K562 (cell line): ENCODE data around the gene ARHGAP26. TPM values are rescaled to one million over a fixed set of nuclear protein-coding genes. Genes with fewer than 3 reads are reported as not detected.
A peak's percentile ranks its signal among the peaks of the same experiment; 100 is the strongest.

Source experiments
- ARID3A ChIP-seq: IDR thresholded peaks from 2 replicates; pipeline ENCODE4 v1.6.1; 2012; ENCODE audit warnings: low read depth, low read length, improper control_type of control experiment, borderline replicate concordance
- CREB3 ChIP-seq: fragments of 450-650 bp; conservative IDR thresholded peaks from 2 replicates; pipeline ENCODE4 v1.6.1; 2016; ENCODE audit warnings: missing genetic modification characterization, low read depth, mild to moderate bottlenecking, missing compliant biosample characterization, moderate library complexity
- IRF1 ChIP-seq: sonication (generic); formaldehyde crosslinking; IDR thresholded peaks from 2 replicates; pipeline ENCODE4 v1.8.0; 2022; ENCODE audit warnings: missing genetic modification reagents, mild to moderate bottlenecking, borderline replicate concordance
- LCOR ChIP-seq: sonication (generic); formaldehyde crosslinking; IDR thresholded peaks from 2 replicates; pipeline ENCODE4 v1.8.0; 2022; ENCODE audit warnings: mild to moderate bottlenecking, missing genetic modification reagents
- MITF ChIP-seq: IDR thresholded peaks from 2 replicates; pipeline ENCODE4 v1.6.1; 2014; ENCODE audit warnings: antibody characterized with exemption
- NCOR1 ChIP-seq: fragments of 450-650 bp; IDR thresholded peaks from 2 replicates; pipeline ENCODE4 v1.6.1; 2016; ENCODE audit warnings: mild to moderate bottlenecking, moderate library complexity
- NFIX ChIP-seq: fragments of 250-450 bp; sonication (Bioruptor Pico); IDR thresholded peaks from 2 replicates; pipeline ENCODE4 v1.4.0; 2020; ENCODE audit warnings: low read depth, mild to moderate bottlenecking, moderate library complexity
- PRMT5 ChIP-seq: sonication (generic); formaldehyde crosslinking; IDR thresholded peaks from 2 replicates; pipeline ENCODE4 v1.5.0; 2020; ENCODE audit warnings: missing genetic modification reagents
- RCOR1 ChIP-seq, 2 experiments: IDR thresholded peaks; 2 replicates each; pipeline ENCODE4 v1.6.1; 2012; ENCODE audit warnings: low read depth in 2 of 2, low read length in 2 of 2, borderline replicate concordance in 1 of 2, improper control_type of control experiment in 1 of 2
- SMC3 ChIP-seq: conservative IDR thresholded peaks from 2 replicates; pipeline ENCODE4 v1.6.1; 2011; ENCODE audit warnings: low read depth, low read length, improper control_type of control experiment; ENCODE audit not compliant: insufficient read depth
- SRSF9 ChIP-seq: fragments of 200-400 bp; formaldehyde crosslinking; IDR thresholded peaks from 2 replicates; pipeline ENCODE4 v1.6.1; 2017; ENCODE audit warnings: low read depth, low read length, borderline replicate concordance
- YBX1 ChIP-seq: fragments of 450-650 bp; IDR thresholded peaks from 2 replicates; pipeline ENCODE4 v1.7.1; 2016; ENCODE audit warnings: mild to moderate bottlenecking
- ZBTB5 ChIP-seq: fragments of 450-650 bp; IDR thresholded peaks from 2 replicates; pipeline ENCODE4 v1.6.1; 2017; ENCODE audit warnings: antibody characterized with exemption
- ZC3H11A ChIP-seq: IDR thresholded peaks from 2 replicates; pipeline ENCODE4 v1.6.1; 2012; ENCODE audit warnings: low read depth, low read length, improper control_type of control experiment
- ZFP36 ChIP-seq: fragments of 150-350 bp; IDR thresholded peaks from 2 replicates; pipeline ENCODE4 v1.6.1; 2018; ENCODE audit warnings: low read length, low read depth; ENCODE audit not compliant: partially characterized antibody
- ZFP91 ChIP-seq: sonication (generic); formaldehyde crosslinking; IDR thresholded peaks from 2 replicates; pipeline ENCODE4 v1.8.0; 2022; ENCODE audit warnings: mild to moderate bottlenecking, missing genetic modification reagents
- ZNF146 ChIP-seq: IDR thresholded peaks from one replicate; pipeline ENCODE4 v1.6.1; 2018; ENCODE audit warnings: missing compliant biosample characterization; ENCODE audit not compliant: unreplicated experiment
- ZNF23 ChIP-seq: fragments of 250-450 bp; sonication (Bioruptor Pico); IDR thresholded peaks from 2 replicates; pipeline ENCODE4 v1.4.0; 2020; ENCODE audit warnings: mild to moderate bottlenecking
- ZNF766 ChIP-seq: fragments of 200-800 bp; sonication (Bioruptor generic); conservative IDR thresholded peaks from 2 replicates; pipeline ENCODE4 v1.6.1; 2016; ENCODE audit warnings: missing genetic modification characterization, missing compliant biosample characterization
- polyA plus RNA-seq, 8 experiments: library from polyadenylated mRNA; depleted of rRNA in 4 of 8; stranded (reverse) in 5 of 8; unstranded in 3 of 8; fragments of >200 nt; fragmentation: Nextera tagmentation in 2 of 8; fragmentation: Illumina TruSeq in 1 of 8; extraction: Ambion mirVana in 2 of 8; extraction: Trizol in 1 of 8; gene quantifications; 2 replicates each; pipeline versions ENCODE4 v1.2.1 to v1.2.3, GENCODE V29; 2011 to 2014; ENCODE audit warnings: inconsistent platforms in 1 of 8, missing spikeins in 1 of 8
- total RNA-seq, 7 experiments: library from RNA; depleted of rRNA in 6 of 7; stranded (reverse); fragments of >200 nt in 6 of 7; fragmentation: Illumina TruSeq in 2 of 7; extraction: Trizol in 2 of 7; gene quantifications; 2 replicates each; pipeline versions ENCODE4 v1.2.1 to v1.2.3, GENCODE V29; 2011 to 2021; ENCODE audit warnings: low replicate concordance in 1 of 7

ARHGAP26 gene
- total and polyA plus RNA-seq, 9 of the 15 experiments (the other 6 are each of a cell fraction or from before 2014, with no cell fraction given): 0.13 to 1.1 (median 0.55) TPM

- TF ChIP-seq MITF: peak; percentile 31; the same call in 1 of the 2 replicates
- TF ChIP-seq ZBTB5: no peak
- no peak for TF ChIP-seq ZNF146 (CRISPR knock-in tag)
- no peak for TF ChIP-seq ZFP36
- peak; percentile 87 for TF ChIP-seq LCOR (CRISPR knock-in tag)
- peak; percentile 60; the same call in 1 of the 2 replicates for TF ChIP-seq ZNF766 (CRISPR knock-in tag)
- no peak for TF ChIP-seq ZC3H11A
- no peak for TF ChIP-seq SRSF9
- no peak for TF ChIP-seq IRF1
- TF ChIP-seq NCOR1: peak; percentile 75
- no peak for TF ChIP-seq YBX1
- no peak for TF ChIP-seq ZFP91 (CRISPR knock-in tag)
- TF ChIP-seq RCOR1 (IDR thresholded peaks at IDR 0.05; ENCODE audit: borderline replicate concordance in 1 of 2, low read depth in 2 of 2, low read length in 2 of 2): peak in 1 of 2 experiments; percentile 75; a peak in 2 of 4 replicates
- no peak for TF ChIP-seq CREB3 (tag)
- TF ChIP-seq PRMT5: no peak
- peak; percentile 35; the same call in 1 of the 2 replicates for TF ChIP-seq ARID3A
- TF ChIP-seq NFIX: no peak
- no peak for TF ChIP-seq SMC3
- TF ChIP-seq ZNF23 (CRISPR knock-in tag): no peak
Observed at GRCh38 chr5:143245929-143246561, 475.9 kb downstream of the ARHGAP26 start (continued).
